ENCODE data around the gene GPR132. TPM values are rescaled to one million over a fixed set of nuclear protein-coding genes. Genes with fewer than 3 reads are reported as not detected.
A peak's percentile ranks its signal among the peaks of the same experiment; 100 is the strongest.

The GPR132 gene
- total and polyA plus RNA-seq, 10 of the 15 experiments (the other 5 are each of a cell fraction or from before 2014, with no cell fraction given): 1.9 to 49.3 (median 20.4) TPM

- ATAC-seq: peak; percentile 1; the same call in 2 of the 3 replicates
- CTCF ChIA-PET: interaction anchor here (0.6 to 5.4 kb wide), 16 partner anchors 10 to 221 kb away, joined by 3 to 82 read pairs (median 13); partner anchors contain the start of gene GPR132
- DNase-seq (ENCODE audit: low read depth, low spot score): no peak
- H3K36me3 ChIP-seq (ENCODE audit: control insufficient read depth in 2 of 2, insufficient read depth in 2 of 2, low read length in 1 of 2): peaks cover 26 to 27% of the 10 kb centered on the region in 2 experiments
- H2AFZ ChIP-seq (ENCODE audit: control insufficient read depth, low read depth, low read length): no peak overlapping the region
- H3K4me1 ChIP-seq (ENCODE audit: control insufficient read depth, insufficient read depth, low read length): peaks cover 7% of the 10 kb centered on the region
- no peaks in the 10 kb centered on the region for H3K27me3 ChIP-seq (replicated peaks in 1 of 2; ENCODE audit: control insufficient read depth in 2 of 2, insufficient read depth in 2 of 2, low read length in 1 of 2)
- SMC1A ChIA-PET (ENCODE audit: uncharacterized antibody, unreplicated experiment): interaction anchor here (0.9 to 4.2 kb wide), 7 partner anchors 18 to 151 kb away, joined by 3 to 24 read pairs (median 5); no protein-coding TSS in a partner anchor
- H3K4me3 ChIP-seq: no peak overlapping the region
- intact Hi-C loops (cut with micrococcal nuclease; ENCODE audit: unreplicated experiment) (loop anchor here (5.0 kb wide), 1 partner anchor 150 kb away; no protein-coding TSS in a partner anchor), in situ Hi-C loops (cut with MboI) (loop anchor here (5.0 to 10.0 kb wide), 2 partner anchors 65 to 152 kb away; no protein-coding TSS in a partner anchor)
- H3K79me2 ChIP-seq (ENCODE audit: control insufficient read depth, insufficient read depth, low read length): no peaks in the 10 kb centered on the region; the same call in none of the 2 replicates
- POLR2A ChIA-PET: interaction anchor here (0.9 to 1.2 kb wide), 2 partner anchors 19 to 35 kb away, joined by 3 to 4 read pairs; no protein-coding TSS in a partner anchor
- no peak overlapping the region for H3K27ac ChIP-seq (ENCODE audit: control insufficient read depth, insufficient read depth)
- BruUV-seq (replicated peaks): no TSS peak
- WGBS (ENCODE audit: insufficient coverage, insufficient replicate concordance, low lambda C conversion rate, missing lambda C conversion rate): 83% methylated on average over 9 of the region's 9 CpGs
- RAD21 ChIA-PET (ENCODE audit: unreplicated experiment): interaction anchor here (0.8 to 3.8 kb wide), 2 partner anchors 16 to 27 kb away, joined by 3 to 18 read pairs; partner anchors contain the start of gene CDCA4
- no peak overlapping the region for H3K4me2 ChIP-seq (ENCODE audit: control insufficient read depth, insufficient read depth)
- H3K9ac ChIP-seq (ENCODE audit: control insufficient read depth, insufficient read depth, low read length): no peak overlapping the region
- FAIRE-seq: no peak
- no peaks in the 10 kb centered on the region for H3K9me3 ChIP-seq (replicated peaks; ENCODE audit: control insufficient read depth, insufficient read depth, low read length)
- no peak for TF ChIP-seq IKZF2 (IDR thresholded peaks at IDR 0.05)
- TF ChIP-seq POU2F2 (IDR thresholded peaks at IDR 0.05; ENCODE audit: borderline replicate concordance, low read depth, low read length): no peak
- peak; percentile 10; the same call in 1 of the 2 replicates for TF ChIP-seq POLR2A (IDR thresholded peaks at IDR 0.05; ENCODE audit: low read depth, low read length)
- no peak for TF ChIP-seq HDAC6 (IDR thresholded peaks at IDR 0.05; ENCODE audit: unreplicated experiment)
- no peak for TF ChIP-seq FOXM1 (IDR thresholded peaks at IDR 0.05; ENCODE audit: low read depth, low read length)
- 0 out of 2 replicates have a peak, but pooled peaks cover 5% of the 10 kb centered on the region for H4K20me1 ChIP-seq (ENCODE audit: control insufficient read depth, insufficient read depth)
Observed at GRCh38 chr14:105046891-105047282, 18.3 kb downstream of the GPR132 start.
